ENCODE measurements around the gene ARF3.
A peak's percentile ranks its signal among the peaks of the same experiment; 100 is the strongest.

DNA sequence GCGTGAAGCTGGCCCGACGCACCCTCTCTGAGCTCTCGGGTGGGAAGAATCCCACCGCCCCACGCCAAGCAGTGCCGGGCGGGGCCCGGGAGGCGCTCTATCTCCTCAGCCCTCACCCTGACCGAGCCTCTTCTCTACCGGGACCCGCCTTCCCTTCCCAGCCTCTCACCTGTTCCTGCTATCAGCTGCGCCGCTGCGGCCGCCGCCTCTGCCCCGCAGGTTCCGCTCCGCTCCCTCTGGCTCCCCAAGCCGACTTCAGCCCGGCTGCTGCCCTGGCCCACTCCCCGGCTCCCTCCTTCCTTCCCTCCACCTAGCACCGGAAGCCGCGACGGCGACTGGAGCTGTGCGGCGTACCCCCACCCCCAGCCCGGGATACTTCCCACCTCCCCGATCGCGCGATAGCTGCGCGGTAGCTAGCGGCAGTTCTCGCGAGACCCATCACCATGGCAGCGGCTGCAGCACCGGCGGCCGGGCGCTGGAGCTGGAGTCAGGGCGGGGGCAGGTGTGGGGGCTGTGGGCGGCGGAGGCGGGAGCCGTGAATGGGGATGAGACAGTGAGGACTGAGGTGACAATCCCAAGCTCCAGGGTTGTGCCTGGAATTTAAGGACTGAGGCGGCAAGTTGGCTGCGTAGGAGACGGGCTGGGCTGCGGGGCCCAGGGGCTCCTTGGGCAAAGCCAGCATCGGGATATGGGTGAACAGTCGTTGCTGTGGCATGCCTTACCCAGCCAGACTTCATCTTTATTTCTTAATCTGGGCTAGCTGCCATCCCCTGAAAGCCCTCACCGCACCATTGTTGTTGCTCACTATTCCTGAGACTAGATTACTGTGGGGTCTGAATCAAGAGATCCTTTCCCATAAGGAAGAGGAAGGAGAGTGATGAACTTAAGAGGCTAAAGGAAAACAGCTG lies at the start of gene ARF3:
- TF ChIP-seq HOXB13 (CRISPR knock-in tag; IDR thresholded peaks at IDR 0.05; ENCODE audit: low read depth): no peak
- TF ChIP-seq, protein P1, sequence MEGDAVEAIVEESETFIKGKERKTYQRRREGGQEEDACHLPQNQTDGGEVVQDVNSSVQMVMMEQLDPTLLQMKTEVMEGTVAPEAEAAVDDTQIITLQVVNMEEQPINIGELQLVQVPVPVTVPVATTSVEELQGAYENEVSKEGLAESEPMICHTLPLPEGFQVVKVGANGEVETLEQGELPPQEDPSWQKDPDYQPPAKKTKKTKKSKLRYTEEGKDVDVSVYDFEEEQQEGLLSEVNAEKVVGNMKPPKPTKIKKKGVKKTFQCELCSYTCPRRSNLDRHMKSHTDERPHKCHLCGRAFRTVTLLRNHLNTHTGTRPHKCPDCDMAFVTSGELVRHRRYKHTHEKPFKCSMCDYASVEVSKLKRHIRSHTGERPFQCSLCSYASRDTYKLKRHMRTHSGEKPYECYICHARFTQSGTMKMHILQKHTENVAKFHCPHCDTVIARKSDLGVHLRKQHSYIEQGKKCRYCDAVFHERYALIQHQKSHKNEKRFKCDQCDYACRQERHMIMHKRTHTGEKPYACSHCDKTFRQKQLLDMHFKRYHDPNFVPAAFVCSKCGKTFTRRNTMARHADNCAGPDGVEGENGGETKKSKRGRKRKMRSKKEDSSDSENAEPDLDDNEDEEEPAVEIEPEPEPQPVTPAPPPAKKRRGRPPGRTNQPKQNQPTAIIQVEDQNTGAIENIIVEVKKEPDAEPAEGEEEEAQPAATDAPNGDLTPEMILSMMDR (IDR thresholded peaks at IDR 0.05): no peak
- TF ChIP-seq RAD21 (conservative IDR thresholded peaks at IDR 0.05 in 1 of 2, IDR thresholded peaks at IDR 0.05 in 1 of 2): no peak
- TF ChIP-seq, protein P2, sequence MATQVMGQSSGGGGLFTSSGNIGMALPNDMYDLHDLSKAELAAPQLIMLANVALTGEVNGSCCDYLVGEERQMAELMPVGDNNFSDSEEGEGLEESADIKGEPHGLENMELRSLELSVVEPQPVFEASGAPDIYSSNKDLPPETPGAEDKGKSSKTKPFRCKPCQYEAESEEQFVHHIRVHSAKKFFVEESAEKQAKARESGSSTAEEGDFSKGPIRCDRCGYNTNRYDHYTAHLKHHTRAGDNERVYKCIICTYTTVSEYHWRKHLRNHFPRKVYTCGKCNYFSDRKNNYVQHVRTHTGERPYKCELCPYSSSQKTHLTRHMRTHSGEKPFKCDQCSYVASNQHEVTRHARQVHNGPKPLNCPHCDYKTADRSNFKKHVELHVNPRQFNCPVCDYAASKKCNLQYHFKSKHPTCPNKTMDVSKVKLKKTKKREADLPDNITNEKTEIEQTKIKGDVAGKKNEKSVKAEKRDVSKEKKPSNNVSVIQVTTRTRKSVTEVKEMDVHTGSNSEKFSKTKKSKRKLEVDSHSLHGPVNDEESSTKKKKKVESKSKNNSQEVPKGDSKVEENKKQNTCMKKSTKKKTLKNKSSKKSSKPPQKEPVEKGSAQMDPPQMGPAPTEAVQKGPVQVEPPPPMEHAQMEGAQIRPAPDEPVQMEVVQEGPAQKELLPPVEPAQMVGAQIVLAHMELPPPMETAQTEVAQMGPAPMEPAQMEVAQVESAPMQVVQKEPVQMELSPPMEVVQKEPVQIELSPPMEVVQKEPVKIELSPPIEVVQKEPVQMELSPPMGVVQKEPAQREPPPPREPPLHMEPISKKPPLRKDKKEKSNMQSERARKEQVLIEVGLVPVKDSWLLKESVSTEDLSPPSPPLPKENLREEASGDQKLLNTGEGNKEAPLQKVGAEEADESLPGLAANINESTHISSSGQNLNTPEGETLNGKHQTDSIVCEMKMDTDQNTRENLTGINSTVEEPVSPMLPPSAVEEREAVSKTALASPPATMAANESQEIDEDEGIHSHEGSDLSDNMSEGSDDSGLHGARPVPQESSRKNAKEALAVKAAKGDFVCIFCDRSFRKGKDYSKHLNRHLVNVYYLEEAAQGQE (IDR thresholded peaks at IDR 0.05): peak; percentile 100
- TF ChIP-seq POLR2A (IDR thresholded peaks at IDR 0.05; ENCODE audit: low read length): peak; percentile 68
